Astrocyte of the hippocampus (primary cell): ENCODE results near the gene NCAPH2.

Experiments
- DNase-seq: peaks from one replicate; pipeline ENCODE4 v3.0.0; 2011; ENCODE audit warnings: low read depth, low spot score

NCAPH2 gene

GRCh38 chr22:50507991-50508884, at the start of gene NCAPH2:
NCAPH2 (plus strand) TSS chr22:50508224; CDS start chr22:50508338, 114 bp downstream.
- DNase-seq: peak; percentile 100

DNA sequence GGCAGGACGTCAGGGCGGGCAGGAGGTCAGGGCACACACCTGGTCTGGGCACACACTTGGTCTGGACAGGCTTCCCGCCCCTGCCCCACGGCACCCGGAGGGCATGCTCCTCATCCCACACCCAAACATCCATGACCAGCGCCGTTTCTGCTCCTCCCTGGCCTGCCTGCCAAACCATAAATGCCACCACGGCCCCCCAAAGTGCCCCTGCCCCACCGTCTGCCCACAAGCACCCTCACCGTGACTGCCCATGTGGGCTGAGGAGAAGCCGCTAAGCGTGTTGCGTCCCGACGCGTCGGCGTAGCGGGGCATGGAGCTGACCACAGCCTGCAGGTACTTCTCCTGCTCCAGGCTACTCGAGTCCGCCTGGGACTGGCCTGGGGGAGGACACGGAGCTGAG, 49.0 kb upstream of the NCAPH2 start:
- no peak for DNase-seq

- no peak for DNase-seq
Observed at GRCh38 chr22:50459496-50460140, 48.4 kb upstream of the NCAPH2 start.

DNA sequence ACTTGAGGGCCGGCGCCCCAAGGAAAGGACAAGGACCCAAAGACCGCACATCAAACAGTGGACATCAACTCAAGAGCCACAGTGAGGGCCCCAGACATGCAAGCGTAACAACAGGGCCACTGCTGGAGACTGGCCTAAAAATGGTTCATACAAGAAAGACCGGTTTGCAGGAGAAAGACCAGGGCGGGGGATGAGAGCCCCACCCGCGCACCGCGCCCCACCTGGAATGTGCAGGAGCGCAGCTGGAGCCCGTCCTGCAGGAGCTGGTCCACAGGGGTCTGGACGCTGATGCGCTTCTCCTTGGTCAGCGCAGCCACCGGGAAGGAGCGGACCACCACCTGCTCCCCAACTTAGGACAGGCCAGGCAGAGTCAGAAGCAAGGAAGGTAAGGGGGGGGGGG, 47.1 kb upstream of the NCAPH2 start:
- DNase-seq: no peak

- DNase-seq: no peak
Observed at GRCh38 chr22:50461536-50461935, 46.5 kb upstream of the NCAPH2 start.

DNA sequence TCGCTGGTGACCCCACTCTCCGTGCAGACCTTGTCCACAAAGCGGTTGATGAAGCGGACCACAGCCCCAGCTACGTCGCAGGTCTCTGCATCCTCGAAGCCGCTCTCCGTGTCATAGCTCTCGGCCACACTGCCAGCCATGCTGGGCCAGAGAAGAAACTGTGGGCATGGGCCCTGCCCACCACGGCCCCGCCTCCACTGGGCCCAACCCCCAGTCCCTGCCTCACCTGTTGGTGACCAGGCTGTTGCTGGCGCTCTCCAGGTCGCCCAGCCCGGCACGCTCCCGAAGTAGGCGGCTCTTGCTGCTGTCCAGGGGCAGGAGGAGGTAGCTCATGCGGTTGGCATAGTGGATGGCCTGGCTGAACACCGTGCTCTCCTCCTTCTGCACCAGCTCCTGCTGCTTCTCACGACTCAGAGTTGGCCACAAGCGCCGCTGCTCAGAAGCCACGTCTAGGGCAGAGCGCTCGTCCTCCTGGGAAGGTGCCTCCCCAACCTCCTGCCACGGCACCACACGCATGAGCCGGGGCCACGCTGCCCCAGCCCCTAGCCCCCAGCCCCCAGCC, 46.0 kb upstream of the NCAPH2 start:
- DNase-seq: no peak

- no peak for DNase-seq
Observed at GRCh38 chr22:50463188-50463900, 44.7 kb upstream of the NCAPH2 start.

- no peak for DNase-seq
Observed at GRCh38 chr22:50464451-50464850, 43.6 kb upstream of the NCAPH2 start.

GRCh38 chr22:50465066-50465930, 42.7 kb upstream of the NCAPH2 start:
- DNase-seq: no peak

GRCh38 chr22:50467341-50467740, 40.7 kb upstream of the NCAPH2 start:
- no peak for DNase-seq

GRCh38 chr22:50467773-50468440, 40.1 kb upstream of the NCAPH2 start:
- no peak for DNase-seq

DNA sequence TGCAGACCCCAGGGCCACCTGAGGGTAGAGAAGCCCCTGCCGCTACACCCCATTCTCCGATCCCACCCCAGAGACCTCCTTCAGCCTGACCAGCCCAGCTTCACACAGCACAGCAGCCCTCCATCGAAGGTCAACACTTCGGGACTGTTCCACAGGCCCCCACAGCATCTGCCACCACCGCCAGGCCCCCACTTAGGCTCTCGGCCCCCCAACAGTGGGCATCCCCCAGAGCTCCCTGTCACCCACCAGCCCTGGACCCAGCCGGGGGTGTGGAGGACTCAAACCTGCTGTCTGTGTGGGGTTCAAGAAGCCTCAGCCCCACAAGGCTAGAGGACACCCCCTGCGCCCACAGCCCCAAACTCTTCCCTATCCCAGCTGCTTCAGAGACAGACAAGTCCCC, 39.4 kb upstream of the NCAPH2 start:
- no peak for DNase-seq

- DNase-seq: peak; percentile 61
Observed at GRCh38 chr22:50469377-50470305, 38.4 kb upstream of the NCAPH2 start.

- no peak for DNase-seq
Observed at GRCh38 chr22:50470491-50470890, 37.5 kb upstream of the NCAPH2 start.

DNA sequence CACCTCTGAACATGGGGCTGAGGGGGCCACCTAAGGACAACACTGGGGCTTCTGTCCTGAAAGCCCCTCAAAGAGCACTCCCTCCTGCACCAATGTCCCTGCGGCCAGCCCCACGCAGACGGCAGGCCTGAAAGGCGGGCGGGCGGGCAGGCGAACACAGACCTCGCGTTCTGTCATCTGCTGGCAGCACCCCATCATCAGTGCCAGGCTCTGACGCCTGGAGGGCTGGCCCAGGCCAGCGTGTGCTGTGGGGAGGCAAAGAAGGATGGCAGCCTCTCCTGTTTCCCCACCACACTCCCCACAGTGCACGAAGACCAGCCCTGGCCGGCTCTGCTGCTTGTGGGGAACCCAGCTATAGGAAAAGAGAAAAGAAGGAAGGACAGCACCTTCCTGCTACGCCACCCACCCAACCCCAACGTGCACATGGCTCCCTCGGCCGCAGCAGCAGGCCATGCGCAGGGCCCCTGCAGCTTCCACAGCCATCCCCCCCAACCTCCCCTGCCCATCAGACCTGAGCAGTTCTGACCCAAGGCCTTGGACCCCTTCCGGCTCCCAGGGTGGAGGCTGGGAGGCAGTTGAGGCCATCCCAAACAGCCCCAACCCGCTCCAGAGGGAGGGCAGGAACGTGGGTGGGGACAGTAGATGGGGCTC, 36.7 kb upstream of the NCAPH2 start:
- no peak for DNase-seq

- no peak for DNase-seq
Observed at GRCh38 chr22:50471962-50472361, 36.1 kb upstream of the NCAPH2 start.

DNA sequence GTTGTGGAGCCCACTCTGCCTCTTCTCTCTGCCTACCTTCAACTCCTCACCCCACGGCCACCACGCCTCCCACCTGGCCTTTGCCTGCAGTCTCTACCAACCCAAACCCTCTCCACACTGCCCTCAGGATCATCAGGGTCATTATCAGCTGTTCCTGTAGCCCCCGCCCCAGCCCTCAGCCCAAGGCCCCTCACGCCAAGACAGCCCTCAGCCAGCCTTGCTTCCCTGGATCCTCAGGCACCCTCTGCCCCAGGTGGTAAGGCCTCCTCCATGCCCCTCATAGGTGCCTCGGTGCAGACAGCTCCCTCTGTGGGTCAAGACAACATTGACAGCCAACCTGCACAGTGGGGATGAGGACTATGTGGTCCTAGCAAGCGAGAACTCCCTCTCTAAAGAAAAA, 34.9 kb upstream of the NCAPH2 start:
- DNase-seq: no peak

DNA sequence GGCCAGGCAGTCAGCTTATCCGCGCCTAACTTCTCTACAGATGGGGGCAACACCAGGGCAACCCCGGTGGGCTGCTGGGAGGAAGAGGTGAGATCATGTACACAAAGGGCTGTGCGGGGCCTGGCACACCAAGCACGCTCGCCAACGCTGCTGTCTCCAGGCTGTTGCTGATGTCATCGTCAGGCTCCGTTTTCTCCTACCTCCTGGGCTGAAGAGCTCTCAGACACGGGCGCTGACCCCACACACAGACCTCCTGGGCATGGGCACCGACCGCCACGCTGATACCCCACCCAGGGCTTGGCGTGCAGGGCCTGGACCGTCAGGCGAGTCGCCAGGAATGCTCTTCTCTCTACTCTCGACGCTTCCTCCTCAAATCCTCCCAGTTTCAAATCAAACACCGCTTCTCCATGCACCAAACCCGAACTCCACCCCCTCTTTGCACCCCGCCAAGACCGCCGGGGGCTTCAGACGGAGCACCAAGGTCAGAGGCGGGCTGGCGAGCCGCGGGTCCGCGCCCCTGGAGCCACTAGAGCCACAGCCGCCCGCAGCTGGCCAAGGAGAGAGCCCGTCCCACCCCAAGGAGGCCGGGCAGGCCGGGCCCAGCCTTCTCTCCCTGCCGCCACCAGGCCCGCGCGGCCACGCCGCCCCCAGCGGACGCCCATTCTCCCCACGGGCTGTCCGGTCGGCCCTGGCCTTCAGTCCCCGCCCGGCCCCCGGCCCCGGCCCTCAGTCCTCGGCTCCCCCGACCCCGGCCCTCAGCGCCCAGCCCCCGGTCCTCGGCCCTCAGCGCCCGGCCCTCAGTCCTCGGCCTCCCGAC, 34.0 kb upstream of the NCAPH2 start:
- DNase-seq: peak; percentile 69
